HG03571 (cell line): ENCODE results near the gene S100A1.

ENCODE experiments used
- ATAC-seq: cut with Tn5 transposase; IDR thresholded peaks from one replicate; pipeline ENCODE4 v1.9.1; 2021; ENCODE audit not compliant: unreplicated experiment

The S100A1 gene

DNA sequence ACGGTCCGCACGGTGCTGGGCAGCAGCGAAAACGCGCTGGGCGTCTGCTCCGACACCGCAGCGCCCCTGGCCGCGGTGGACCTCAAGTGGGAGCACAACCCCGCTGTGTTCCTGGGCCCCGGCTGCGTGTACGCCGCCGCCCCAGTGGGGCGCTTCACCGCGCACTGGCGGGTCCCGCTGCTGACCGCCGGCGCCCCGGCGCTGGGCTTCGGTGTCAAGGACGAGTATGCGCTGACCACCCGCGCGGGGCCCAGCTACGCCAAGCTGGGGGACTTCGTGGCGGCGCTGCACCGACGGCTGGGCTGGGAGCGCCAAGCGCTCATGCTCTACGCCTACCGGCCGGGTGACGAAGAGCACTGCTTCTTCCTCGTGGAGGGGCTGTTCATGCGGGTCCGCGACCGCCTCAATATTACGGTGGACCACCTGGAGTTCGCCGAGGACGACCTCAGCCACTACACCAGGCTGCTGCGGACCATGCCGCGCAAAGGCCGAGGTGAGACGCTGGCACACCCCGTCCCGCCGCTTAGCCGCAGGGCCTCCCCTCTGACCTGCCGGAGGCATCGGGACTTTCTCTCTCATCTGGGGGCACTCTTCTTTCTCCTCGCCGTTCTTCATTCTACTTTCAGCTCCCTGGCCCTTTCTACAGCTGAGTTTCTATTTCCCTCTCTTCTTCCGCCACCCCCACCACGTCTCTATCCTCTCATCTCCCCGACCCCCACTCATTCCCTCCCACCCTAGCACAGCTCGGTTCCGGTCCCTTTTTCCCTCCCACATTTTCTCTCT lies 51.3 kb downstream of the S100A1 start:
- no peak for ATAC-seq

DNA sequence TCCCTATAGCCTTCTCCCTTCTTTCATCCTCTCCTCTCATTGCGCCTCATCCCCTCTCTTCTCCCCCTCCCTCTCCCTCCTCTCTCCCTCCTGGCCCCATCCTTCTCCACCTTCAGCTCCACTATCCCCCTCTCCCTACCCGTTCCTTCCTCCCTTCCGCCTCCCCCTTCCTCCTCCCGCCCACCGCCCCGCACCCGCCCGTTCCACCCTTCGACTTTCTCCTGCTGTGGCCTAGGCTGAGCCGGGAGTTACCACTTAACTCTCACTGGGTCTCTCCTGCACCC lies 51.8 kb downstream of the S100A1 start:
- no peak for ATAC-seq
